Activated naive CD8-positive, alpha-beta T cell treated with anti-CD3 and anti-CD28 coated beads, Interleukin-2, amount 50 U/mL, for 16 hours (primary cell): ENCODE measurements around the gene THSD4.
"Not testable (repeated sequence)": the region's sequence is repeated elsewhere in the genome, so short reads cannot be mapped to it uniquely, and the experiment has no call there.

ENCODE experiments used
- DNase-seq: peaks from one replicate; pipeline ENCODE4 v3.0.0-alpha.2; 2020; ENCODE audit warnings: low read depth, low spot score

The THSD4 gene

GRCh38 chr15:71380345-71380744 is 265.1 kb downstream of the THSD4 start:
- no peak for DNase-seq

- DNase-seq: no peak
These were observed 269.2 kb downstream of the THSD4 start for GRCh38 chr15:71384501-71384900.

- no peak for DNase-seq
These were observed 269.8 kb downstream of the THSD4 start for GRCh38 chr15:71385026-71385425.

- DNase-seq: no peak
These were observed 270.2 kb downstream of the THSD4 start for GRCh38 chr15:71385457-71385856.

GRCh38 chr15:71386005-71386404 is 270.7 kb downstream of the THSD4 start:
- DNase-seq: no peak

GRCh38 chr15:71386448-71387236 is 271.4 kb downstream of the THSD4 start:
- no peak for DNase-seq

- no peak for DNase-seq
These were observed 272.5 kb downstream of the THSD4 start for GRCh38 chr15:71387810-71388209.

- DNase-seq: no peak
These were observed 274.8 kb downstream of the THSD4 start for GRCh38 chr15:71390096-71390495.

- DNase-seq: no peak
These were observed 276.3 kb downstream of the THSD4 start for GRCh38 chr15:71391421-71392088.

GRCh38 chr15:71392861-71393283 is 277.6 kb downstream of the THSD4 start:
- no peak for DNase-seq

GRCh38 chr15:71393383-71393782 is 278.1 kb downstream of the THSD4 start:
- no peak for DNase-seq

- DNase-seq: no peak
These were observed 281.4 kb downstream of the THSD4 start for GRCh38 chr15:71396536-71397125.

GRCh38 chr15:71397377-71397776 is 282.1 kb downstream of the THSD4 start:
- no peak for DNase-seq

- DNase-seq: no peak
These were observed 285.0 kb downstream of the THSD4 start for GRCh38 chr15:71400294-71400693.

GRCh38 chr15:71401728-71402127 is 286.5 kb downstream of the THSD4 start:
- not testable (repeated sequence) for DNase-seq

GRCh38 chr15:71409541-71409940 is 294.3 kb downstream of the THSD4 start:
- DNase-seq: no peak

GRCh38 chr15:71410347-71410746 is 295.1 kb downstream of the THSD4 start:
- no peak for DNase-seq

GRCh38 chr15:71411538-71412482 is 296.5 kb downstream of the THSD4 start:
- DNase-seq: no peak

GRCh38 chr15:71413419-71413818 is 298.1 kb downstream of the THSD4 start:
- DNase-seq: no peak

GRCh38 chr15:71414853-71415252 is 299.6 kb downstream of the THSD4 start:
- no peak for DNase-seq

- no peak for DNase-seq
These were observed 307.4 kb downstream of the THSD4 start for GRCh38 chr15:71422530-71423259.
